ENCODE results near the gene HJURP.

Gene HJURP

GRCh38 chr2:233791151-233791882 is 63.0 kb downstream of the HJURP start:
- no peak for DNase-seq

DNA sequence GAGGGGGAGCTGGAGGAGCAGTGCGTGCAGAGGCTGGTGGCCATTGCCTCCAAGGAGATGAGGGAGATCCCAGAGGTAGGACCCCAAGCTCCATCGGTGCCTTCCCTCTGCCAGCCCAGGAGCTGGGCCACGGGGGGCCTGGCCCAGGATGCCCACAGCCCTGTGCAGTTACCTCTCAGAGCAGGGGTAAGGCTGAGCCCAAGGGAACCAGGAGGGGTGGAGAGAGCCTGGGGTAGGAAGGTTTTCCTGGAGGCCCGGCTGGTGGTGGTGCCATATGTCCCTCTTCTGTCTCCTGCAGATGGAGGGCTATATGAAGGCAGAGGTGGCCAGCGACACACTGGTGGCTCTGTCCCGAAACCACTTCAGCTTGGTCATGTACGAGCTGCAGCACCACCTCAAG is 64.8 kb downstream of the HJURP start:
- no peak for DNase-seq

Data from CD4-positive, alpha-beta T cell treated with Interleukin-1 beta for 1 hour (primary cell).